Caco-2 (cell line): ENCODE data around the gene ZFP1. TPM values are rescaled to one million over a fixed set of nuclear protein-coding genes. Genes with fewer than 3 reads are reported as not detected.

Experiments used
- BruUV-seq: library from RNA; stranded (reverse); fragments of 400-500 nt; replicated peaks from 2 replicates; lab custom pipeline; 2021; lab: Mats Ljungman, UMichigan
- CTCF ChIA-PET: fragments of 300-600 bp; sonication (Branson Sonifier 250); formaldehyde crosslinking; loops from one replicate; lab custom pipeline; 2022; ENCODE audit warnings: antibody characterized with exemption; lab: Charles Lee
- POLR2A ChIA-PET: fragments of 300-600 bp; sonication (Branson Sonifier 250); formaldehyde crosslinking; loops from one replicate; lab custom pipeline; 2022; ENCODE audit warnings: antibody characterized with exemption; lab: Charles Lee
- DNase-seq, 2 experiments: peaks; one replicate each; pipeline versions ENCODE4 v3.0.0 to v3.0.0-alpha.2; 2020 to 2022
- H3K27me3 ChIP-seq: replicated peaks from 2 replicates; pipeline ENCODE4 v1.6.0; 2011; ENCODE audit warnings: low read length; ENCODE audit not compliant: control insufficient read depth, insufficient read depth
- H3K36me3 ChIP-seq: 2 replicates; pipeline ENCODE4 v1.5.1; 2011; ENCODE audit warnings: low read length; ENCODE audit not compliant: control insufficient read depth, insufficient read depth
- H3K4me1 ChIP-seq: fragments of 250-450 bp; sonication (Bioruptor Pico); 2 replicates; pipeline ENCODE4 v1.5.1; 2020; ENCODE audit warnings: mild to moderate bottlenecking
- H3K4me3 ChIP-seq: 2 replicates; pipeline ENCODE4 v1.5.1; 2011; ENCODE audit warnings: low read depth, mild to moderate bottlenecking, control low read depth, low read length
- H3K9me3 ChIP-seq: fragments of 250-450 bp; sonication (Bioruptor Pico); 2 replicates; pipeline ENCODE4 v1.5.1; 2020; ENCODE audit warnings: mild to moderate bottlenecking, moderate library complexity
- H3K27ac Mint-ChIP-seq: one replicate; pipeline ENCODE4 v1.8.0; 2022; ENCODE audit warnings: mixed read lengths; ENCODE audit not compliant: unreplicated experiment
- H3K27me3 Mint-ChIP-seq: one replicate; pipeline ENCODE4 v1.8.0; 2022; ENCODE audit warnings: mixed read lengths; ENCODE audit not compliant: insufficient read depth, unreplicated experiment
- H3K36me3 Mint-ChIP-seq: one replicate; pipeline ENCODE4 v1.8.0; 2022; ENCODE audit warnings: mild to moderate bottlenecking, mixed read lengths; ENCODE audit not compliant: insufficient read depth, unreplicated experiment
- H3K4me1 Mint-ChIP-seq: one replicate; pipeline ENCODE4 v1.8.0; 2022; ENCODE audit warnings: low read depth, mixed read lengths; ENCODE audit not compliant: unreplicated experiment
- H3K4me3 Mint-ChIP-seq: one replicate; pipeline ENCODE4 v1.8.0; 2022; ENCODE audit warnings: mild to moderate bottlenecking, moderate library complexity, mixed read lengths; ENCODE audit not compliant: unreplicated experiment
- H3K9me3 Mint-ChIP-seq: one replicate; pipeline ENCODE4 v1.8.0; 2022; ENCODE audit warnings: mixed read lengths; ENCODE audit not compliant: unreplicated experiment
- CTCF ChIP-seq, 2 experiments: fragments of 200-600 bp in 1 of 2; IDR thresholded peaks; 1 replicate in 1 of 2; 2 replicates in 1 of 2; pipeline versions ENCODE4 v1.5.1 to v1.8.0; 2011 to 2022; ENCODE audit warnings: antibody characterized with exemption in 1 of 2, control low read depth in 1 of 2, inconsistent platforms in 1 of 2, low read depth in 1 of 2, low read length in 1 of 2, mild to moderate bottlenecking in 1 of 2, moderate library complexity in 1 of 2; ENCODE audit not compliant: insufficient read depth in 1 of 2, severe bottlenecking in 1 of 2, unreplicated experiment in 1 of 2
- intact Hi-C: fragments of 100-400 bp; cut with micrococcal nuclease; formaldehyde crosslinking; loops from one replicate; pipeline ENCODE4 v1.10.0; 2022; ENCODE audit not compliant: unreplicated experiment
- total RNA-seq: library from RNA; stranded (reverse); gene quantifications from 2 replicates; pipeline ENCODE4 v1.2.3, GENCODE V29; 2022

ZFP1 gene
- total RNA-seq, 1 experiment from 2014 or later = 11.4 TPM

GRCh38 chr16:75116081-75116910 is 32.0 kb upstream of the ZFP1 start, which contains the start of gene LDHD:
TSS of gene LDHD (minus strand) at chr16:75116780. CDS start at chr16:75116720, 60 bp downstream.
- BruUV-seq = no TSS peak
- Histone ChIP-seq H3K36me3 (peaks cover 1% of the 10 kb centered on the region; the same call in 1 of the 2 replicates), H3K9me3 (peaks cover 8% of the 10 kb centered on the region), H3K27me3 (no peaks in the 10 kb centered on the region), H3K4me3 (peak within 1 kb of the TSS; percentile 36), H3K4me1 (peaks cover 45% of the 10 kb centered on the region)
- no peak for TF ChIP-seq CTCF (IDR thresholded peaks at IDR 0.05; ENCODE audit: insufficient read depth in 1 of 2, low read depth in 1 of 2, low read length in 1 of 2, severe bottlenecking in 1 of 2, unreplicated experiment in 1 of 2)
- intact Hi-C loops = no loop called here
- ChIA-PET CTCF (no interaction called here), POLR2A (interaction anchor here (0.6 kb wide), 2 partner anchors 9 to 71 kb away, joined by 5 to 6 read pairs; no protein-coding TSS in a partner anchor)
- Mint-ChIP-seq H3K36me3 (peaks cover 53% of the 10 kb centered on the region), H3K4me1 (peaks cover 35% of the 10 kb centered on the region), H3K9me3 (peaks cover 4% of the 10 kb centered on the region), H3K27ac (peak within 1 kb of the TSS; percentile 74), H3K27me3 (no peaks in the 10 kb centered on the region), H3K4me3 (peak within 1 kb of the TSS; percentile 65)
- DNase-seq = peak; percentile 66 to 82

GRCh38 chr16:75116911-75117245 is 31.4 kb upstream of the ZFP1 start:
- no peaks in the 10 kb centered on the region for H3K27me3 Mint-ChIP-seq
- Histone ChIP-seq H3K27me3 (no peaks in the 10 kb centered on the region), H3K4me1 (peaks cover 39% of the 10 kb centered on the region), H3K9me3 (peaks cover 14% of the 10 kb centered on the region), H3K4me3 (no peak overlapping the region), H3K36me3 (peaks cover 1% of the 10 kb centered on the region; the same call in 1 of the 2 replicates)
- H3K9me3 Mint-ChIP-seq = peaks cover 10% of the 10 kb centered on the region
- POLR2A ChIA-PET = no interaction called here
- H3K36me3 Mint-ChIP-seq = peaks cover 47% of the 10 kb centered on the region
- DNase-seq = no peak
- peaks cover 35% of the 10 kb centered on the region for H3K4me1 Mint-ChIP-seq
- H3K27ac Mint-ChIP-seq = peak overlapping the region; percentile 74
- CTCF ChIA-PET = no interaction called here
- peak overlapping the region; percentile 65 for H3K4me3 Mint-ChIP-seq
- no peak for TF ChIP-seq CTCF (IDR thresholded peaks at IDR 0.05; ENCODE audit: insufficient read depth in 1 of 2, low read depth in 1 of 2, low read length in 1 of 2, severe bottlenecking in 1 of 2, unreplicated experiment in 1 of 2)
- intact Hi-C loops = no loop called here
- BruUV-seq = no TSS peak

GRCh38 chr16:75118943-75119539 is 29.3 kb upstream of the ZFP1 start:
- H3K9me3 ChIP-seq = peaks cover 26% of the 10 kb centered on the region
- Mint-ChIP-seq H3K4me1 (peaks cover 25% of the 10 kb centered on the region), H3K36me3 (peaks cover 27% of the 10 kb centered on the region), H3K4me3 (peak overlapping the region; percentile 66), H3K9me3 (peaks cover 17% of the 10 kb centered on the region), H3K27ac (peak overlapping the region; percentile 67), H3K27me3 (no peaks in the 10 kb centered on the region)
- no TSS peak for BruUV-seq
- H3K36me3 ChIP-seq = peaks cover 1% of the 10 kb centered on the region
- peak; percentile 42 to 74 for DNase-seq
- TF ChIP-seq CTCF (IDR thresholded peaks at IDR 0.05; ENCODE audit: insufficient read depth in 1 of 2, low read depth in 1 of 2, low read length in 1 of 2, severe bottlenecking in 1 of 2, unreplicated experiment in 1 of 2) = no peak
- intact Hi-C loops = no loop called here
- ChIA-PET CTCF (interaction anchor here (1.1 to 1.2 kb wide), 2 partner anchors 12 to 134 kb away, joined by 3 to 5 read pairs; partner anchors contain the start of gene WDR59), POLR2A (interaction anchor here (0.7 to 1.0 kb wide), 2 partner anchors 134 to 186 kb away, joined by 5 to 6 read pairs; partner anchors contain the start of gene WDR59)
- H3K4me3 ChIP-seq = peak overlapping the region; percentile 40
- H3K27me3 ChIP-seq = no peaks in the 10 kb centered on the region
- H3K4me1 ChIP-seq = peaks cover 37% of the 10 kb centered on the region
